CD14-positive monocyte (primary cell): ENCODE measurements around the gene ANXA2. TPM values are rescaled to one million over a fixed set of nuclear protein-coding genes. Genes with fewer than 3 reads are reported as not detected.

Source experiments
- DNase-seq, 3 donors: peaks; one replicate each; pipeline ENCODE4 v3.0.0-alpha.2; 2011 to 2022
- H2AFZ ChIP-seq: 2 replicates; pipeline ENCODE4 v1.6.0; 2012; ENCODE audit warnings: mild to moderate bottlenecking, low read depth, low read length, inconsistent platforms; ENCODE audit not compliant: insufficient read depth, poor library complexity, severe bottlenecking
- H3K27ac ChIP-seq, 2 donors: 1 replicate in 1 of 2; 2 replicates in 1 of 2; pipeline ENCODE4 v1.5.1; 2012 to 2013; ENCODE audit warnings: low read length in 2 of 2, control low read depth in 1 of 2, inconsistent platforms in 1 of 2, low read depth in 1 of 2, mild to moderate bottlenecking in 1 of 2
- H3K27me3 ChIP-seq, 2 donors: one replicate each; pipeline versions ENCODE4 v1.6.0 to v1.6.1; 2011 to 2013; ENCODE audit warnings: low read length in 2 of 2; ENCODE audit not compliant: control insufficient read depth in 2 of 2, insufficient read depth in 2 of 2
- H3K36me3 ChIP-seq, 2 donors: replicated peaks in 1 of 2; 1 replicate in 1 of 2; 2 replicates in 1 of 2; pipeline versions ENCODE4 v1.5.1 to v1.6.1; 2012 to 2013; ENCODE audit warnings: low read length in 2 of 2, control low read depth in 1 of 2, inconsistent platforms in 1 of 2, mild to moderate bottlenecking in 1 of 2; ENCODE audit not compliant: insufficient read depth in 2 of 2, control insufficient read depth in 1 of 2
- H3K4me1 ChIP-seq, 2 donors: 1 replicate in 1 of 2; 2 replicates in 1 of 2; pipeline versions ENCODE4 v1.5.1 to v1.6.1; 2012 to 2013; ENCODE audit warnings: low read length in 2 of 2, control low read depth in 1 of 2, inconsistent platforms in 1 of 2, mild to moderate bottlenecking in 1 of 2, moderate library complexity in 1 of 2; ENCODE audit not compliant: insufficient read depth in 2 of 2, control insufficient read depth in 1 of 2
- H3K4me2 ChIP-seq: replicated peaks from 2 replicates; pipeline ENCODE3; 2012; ENCODE audit warnings: low read length, moderate library complexity, mild to moderate bottlenecking; ENCODE audit not compliant: poor library complexity, severe bottlenecking; ENCODE audit errors: extremely low read depth
- H3K4me3 ChIP-seq, 3 experiments: fragments of 200-600 bp in 1 of 3; sonication (generic) in 1 of 3; replicated peaks in 1 of 3; 1 replicate in 2 of 3; 2 replicates in 1 of 3; pipeline ENCODE4 v1.5.1; 2011 to 2013; ENCODE audit warnings: low read length in 3 of 3, mild to moderate bottlenecking in 3 of 3, control low read depth in 2 of 3, low read depth in 2 of 3, inconsistent platforms in 1 of 3, moderate library complexity in 1 of 3
- H3K79me2 ChIP-seq: 2 replicates; pipeline ENCODE4 v1.6.0; 2012; ENCODE audit warnings: mild to moderate bottlenecking, control low read depth, inconsistent platforms, low read length, moderate library complexity; ENCODE audit not compliant: insufficient read depth
- H3K9ac ChIP-seq: 2 replicates; pipeline ENCODE4 v1.6.0; 2017; ENCODE audit warnings: low read length, mild to moderate bottlenecking; ENCODE audit not compliant: insufficient read depth, poor library complexity, severe bottlenecking
- H3K9me3 ChIP-seq, 2 donors: replicated peaks in 1 of 2; 1 replicate in 1 of 2; 2 replicates in 1 of 2; pipeline versions ENCODE4 v1.5.1 to v1.6.1; 2012 to 2013; ENCODE audit warnings: low read length in 2 of 2, control low read depth in 1 of 2; ENCODE audit not compliant: control insufficient read depth in 1 of 2, insufficient read depth in 1 of 2
- H4K20me1 ChIP-seq: 2 replicates; pipeline ENCODE4 v1.6.0; 2012; ENCODE audit warnings: mild to moderate bottlenecking, low read length, control low read depth, moderate library complexity; ENCODE audit not compliant: insufficient read depth
- H3K27ac Mint-ChIP-seq, 7 donors: one replicate each; pipeline ENCODE4 v1.8.0; 2020; ENCODE audit warnings: mild to moderate bottlenecking in 7 of 7, mixed read lengths in 7 of 7, moderate library complexity in 6 of 7, inconsistent platforms in 2 of 7
- H3K27me3 Mint-ChIP-seq, 3 donors: one replicate each; pipeline ENCODE4 v1.8.0; 2021 to 2022; ENCODE audit warnings: low read depth in 3 of 3, mild to moderate bottlenecking in 3 of 3, mixed read lengths in 3 of 3, moderate library complexity in 3 of 3, inconsistent platforms in 1 of 3
- H3K36me3 Mint-ChIP-seq, 2 donors: one replicate each; pipeline ENCODE4 v1.8.0; 2020; ENCODE audit warnings: mixed read lengths in 2 of 2, inconsistent platforms in 1 of 2, mild to moderate bottlenecking in 1 of 2
- H3K4me1 Mint-ChIP-seq: one replicate; pipeline ENCODE4 v1.8.0; 2020; ENCODE audit warnings: mild to moderate bottlenecking, mixed read lengths
- H3K4me3 Mint-ChIP-seq, 2 donors: one replicate each; pipeline ENCODE4 v1.8.0; 2020; ENCODE audit warnings: mild to moderate bottlenecking in 2 of 2, mixed read lengths in 2 of 2, moderate library complexity in 1 of 2
- H3K9me3 Mint-ChIP-seq, 7 donors: one replicate each; pipeline ENCODE4 v1.8.0; 2020 to 2022; ENCODE audit warnings: mixed read lengths in 7 of 7, mild to moderate bottlenecking in 6 of 7, moderate library complexity in 6 of 7, inconsistent platforms in 2 of 7
- WGBS: methylation state at CpG from one replicate; pipeline ENCODE4 v1.1.5; 2013; ENCODE audit warnings: missing lambda C conversion rate; ENCODE audit not compliant: insufficient coverage; 5-methylcytosine and 5-hydroxymethylcytosine counted together
- intact Hi-C, 2 donors: fragments of 100-400 bp; cut with micrococcal nuclease; formaldehyde crosslinking; loops; one replicate each; pipeline versions ENCODE4 v1.15.0 to v1.15.1; 2023
- polyA plus RNA-seq, 3 donors: library from polyadenylated mRNA; depleted of rRNA in 1 of 3; unstranded in 2 of 3; stranded (reverse) in 1 of 3; fragments of 300-500 nt in 2 of 3; fragments of >200 nt in 1 of 3; fragmentation: Illumina TruSeq in 2 of 3; gene quantifications; 1 replicate in 2 of 3; 2 replicates in 1 of 3; pipeline ENCODE4 v1.2.3, GENCODE V29; 2012 to 2021
- TF ChIP-seq, protein P1 (sequence below): fragments of 200-600 bp; IDR thresholded peaks from one replicate; pipeline ENCODE4 v1.8.0; 2022; ENCODE audit warnings: antibody characterized with exemption, mild to moderate bottlenecking

Gene ANXA2
- polyA plus RNA-seq, 3 donors = 966 to 2,079 (median 2,046) TPM

DNA sequence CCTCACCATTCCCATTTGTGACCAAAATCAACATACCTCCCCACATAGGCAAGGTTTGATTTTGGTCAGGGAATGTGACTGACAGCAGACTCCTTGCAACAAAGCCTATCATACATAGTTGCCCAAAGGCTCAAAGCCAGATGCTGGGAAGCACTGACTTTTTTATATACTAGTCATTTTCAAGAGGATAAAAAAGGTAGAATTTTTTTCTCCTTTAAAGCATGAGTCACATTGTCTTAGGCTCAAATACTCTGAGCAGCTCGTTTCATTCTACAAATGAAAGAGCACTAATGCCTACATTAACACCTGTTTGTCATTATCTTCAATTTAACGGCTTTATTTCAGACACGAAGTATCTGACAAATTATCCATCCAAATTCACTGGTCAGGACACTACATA lies 45.0 kb upstream of the ANXA2 start:
- no peak overlapping the region for H2AFZ ChIP-seq
- H3K9me3 Mint-ChIP-seq = no peaks in the 10 kb centered on the region
- intact Hi-C loops = loop anchor here in 1 of 2 donors (5.0 to 10.0 kb wide), 2 partner anchors 48 to 80 kb away; partner anchors contain the start of gene ANXA2
- DNase-seq = no peak
- H3K9ac ChIP-seq = no peak overlapping the region
- H3K27ac ChIP-seq = no peak overlapping the region
- no peaks in the 10 kb centered on the region for H3K4me1 Mint-ChIP-seq
- no peaks in the 10 kb centered on the region for H3K9me3 ChIP-seq
- H3K36me3 ChIP-seq = peaks cover 17 to 71% of the 10 kb centered on the region in 2 donors
- H3K4me2 ChIP-seq = no peak overlapping the region
- H3K27me3 Mint-ChIP-seq = no peaks in the 10 kb centered on the region
- H3K79me2 ChIP-seq = peaks cover 4% of the 10 kb centered on the region
- TF ChIP-seq, protein P1, sequence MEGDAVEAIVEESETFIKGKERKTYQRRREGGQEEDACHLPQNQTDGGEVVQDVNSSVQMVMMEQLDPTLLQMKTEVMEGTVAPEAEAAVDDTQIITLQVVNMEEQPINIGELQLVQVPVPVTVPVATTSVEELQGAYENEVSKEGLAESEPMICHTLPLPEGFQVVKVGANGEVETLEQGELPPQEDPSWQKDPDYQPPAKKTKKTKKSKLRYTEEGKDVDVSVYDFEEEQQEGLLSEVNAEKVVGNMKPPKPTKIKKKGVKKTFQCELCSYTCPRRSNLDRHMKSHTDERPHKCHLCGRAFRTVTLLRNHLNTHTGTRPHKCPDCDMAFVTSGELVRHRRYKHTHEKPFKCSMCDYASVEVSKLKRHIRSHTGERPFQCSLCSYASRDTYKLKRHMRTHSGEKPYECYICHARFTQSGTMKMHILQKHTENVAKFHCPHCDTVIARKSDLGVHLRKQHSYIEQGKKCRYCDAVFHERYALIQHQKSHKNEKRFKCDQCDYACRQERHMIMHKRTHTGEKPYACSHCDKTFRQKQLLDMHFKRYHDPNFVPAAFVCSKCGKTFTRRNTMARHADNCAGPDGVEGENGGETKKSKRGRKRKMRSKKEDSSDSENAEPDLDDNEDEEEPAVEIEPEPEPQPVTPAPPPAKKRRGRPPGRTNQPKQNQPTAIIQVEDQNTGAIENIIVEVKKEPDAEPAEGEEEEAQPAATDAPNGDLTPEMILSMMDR = no peak
- H3K4me3 ChIP-seq = no peak overlapping the region
- H3K27me3 ChIP-seq = no peaks in the 10 kb centered on the region
- peaks cover 5% of the 10 kb centered on the region for H4K20me1 ChIP-seq
- 100% methylated on average over 2 of the region's 3 CpGs for WGBS
- H3K36me3 Mint-ChIP-seq = peaks cover 34 to 37% of the 10 kb centered on the region in 2 donors
- no peak overlapping the region for H3K27ac Mint-ChIP-seq
- H3K4me1 ChIP-seq = peaks cover 0 to 4% of the 10 kb centered on the region in 2 donors
- H3K4me3 Mint-ChIP-seq = no peak overlapping the region

DNA sequence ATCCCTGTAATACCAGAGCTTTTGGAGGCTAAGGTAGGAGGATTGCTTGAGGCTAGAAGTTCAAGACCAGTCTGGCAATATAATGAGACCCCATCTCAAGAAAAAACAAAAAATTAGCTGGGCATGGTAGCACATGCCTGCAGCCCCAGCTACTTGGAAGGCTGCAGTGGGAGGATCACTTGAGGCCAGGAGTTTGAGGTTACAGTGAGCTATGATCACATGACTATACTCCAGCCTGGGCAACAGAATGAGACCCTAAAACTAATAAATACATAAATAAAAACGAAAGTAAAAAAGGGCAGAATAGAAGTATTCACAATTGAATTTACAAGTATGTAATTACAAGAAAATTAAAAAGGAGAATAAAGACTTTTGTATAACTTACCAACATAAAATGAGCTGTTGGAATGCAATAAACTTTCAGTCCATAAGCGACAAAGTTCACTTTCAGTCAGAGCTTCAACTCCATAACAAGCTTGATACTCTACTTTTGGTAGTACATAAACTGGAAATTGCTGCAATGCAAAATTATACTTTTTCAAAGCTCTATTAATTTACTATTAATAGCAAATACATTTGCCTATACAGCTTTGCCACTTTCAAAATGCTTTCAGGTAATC lies 44.4 kb upstream of the ANXA2 start:
- Histone ChIP-seq H3K4me2 (no peak overlapping the region), H3K27me3 (no peaks in the 10 kb centered on the region), H3K9ac (no peak overlapping the region), H3K36me3 (peaks cover 20 to 67% of the 10 kb centered on the region in 2 donors), H3K4me1 (peaks cover 0 to 4% of the 10 kb centered on the region in 2 donors), H3K9me3 (no peaks in the 10 kb centered on the region), H3K27ac (no peak overlapping the region), H4K20me1 (peaks cover 5% of the 10 kb centered on the region), H3K4me3 (no peak overlapping the region), H3K79me2 (peaks cover 4% of the 10 kb centered on the region), H2AFZ (no peak overlapping the region)
- Mint-ChIP-seq H3K4me1 (no peaks in the 10 kb centered on the region), H3K4me3 (no peak overlapping the region), H3K9me3 (no peaks in the 10 kb centered on the region), H3K27ac (peak overlapping the region in 1 of 7 donors; percentile 55), H3K36me3 (peaks cover 31 to 34% of the 10 kb centered on the region in 2 donors), H3K27me3 (no peaks in the 10 kb centered on the region)
- intact Hi-C loops = loop anchor here in 1 of 2 donors (5.0 to 10.0 kb wide), 2 partner anchors 47 to 80 kb away; partner anchors contain the start of gene ANXA2
- DNase-seq = no peak
- no CpG with 5 or more reads among the region's 2 CpGs for WGBS
- TF ChIP-seq, protein P1 = no peak
